Stimulated activated CD4-positive, alpha-beta T cell treated with anti-CD3 and anti-CD28 coated beads, Interleukin-12 subunit alpha, Interleukin-12 subunit beta, amount 100 ng/mL, for 48 hours (primary cell): ENCODE measurements around the gene KCTD5.
"Not testable (repeated sequence)": the region's sequence is repeated elsewhere in the genome, so short reads cannot be mapped to it uniquely, and the experiment has no call there.

Source experiments
- DNase-seq, 3 donors: peaks; one replicate each; pipeline ENCODE4 v3.0.0-alpha.2; 2020; ENCODE audit warnings: low read depth in 2 of 3, low spot score in 1 of 3

The KCTD5 gene

GRCh38 chr16:2696601-2697250 lies 14.4 kb downstream of the KCTD5 start:
- not testable (repeated sequence) for DNase-seq

DNA sequence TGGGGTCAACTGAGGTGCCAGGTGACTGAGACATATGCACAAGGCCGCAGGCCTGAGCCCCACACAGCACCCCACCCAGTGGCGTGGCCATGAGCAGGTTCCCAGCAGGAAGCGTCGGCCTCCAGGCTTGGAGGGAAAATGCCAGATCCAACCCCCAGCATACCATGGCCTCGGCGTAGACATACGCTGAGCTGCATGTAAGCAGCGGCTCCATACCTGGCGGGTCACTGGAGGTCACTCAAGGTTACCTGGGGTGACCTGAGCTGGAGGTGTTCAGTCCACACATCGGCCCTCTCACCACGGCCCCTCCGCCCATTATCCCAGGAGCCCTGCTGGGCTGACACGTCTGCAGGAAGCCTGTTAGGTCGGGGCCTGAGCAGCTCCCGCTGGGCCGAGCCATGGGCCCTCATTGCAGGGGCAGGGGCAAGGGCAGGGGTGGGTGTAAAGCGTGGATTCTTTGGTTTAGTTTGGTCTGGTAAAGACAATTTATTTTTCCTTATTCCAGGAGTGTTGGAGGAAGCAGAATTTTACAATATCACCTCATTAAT lies 15.2 kb downstream of the KCTD5 start:
- DNase-seq = no peak

DNA sequence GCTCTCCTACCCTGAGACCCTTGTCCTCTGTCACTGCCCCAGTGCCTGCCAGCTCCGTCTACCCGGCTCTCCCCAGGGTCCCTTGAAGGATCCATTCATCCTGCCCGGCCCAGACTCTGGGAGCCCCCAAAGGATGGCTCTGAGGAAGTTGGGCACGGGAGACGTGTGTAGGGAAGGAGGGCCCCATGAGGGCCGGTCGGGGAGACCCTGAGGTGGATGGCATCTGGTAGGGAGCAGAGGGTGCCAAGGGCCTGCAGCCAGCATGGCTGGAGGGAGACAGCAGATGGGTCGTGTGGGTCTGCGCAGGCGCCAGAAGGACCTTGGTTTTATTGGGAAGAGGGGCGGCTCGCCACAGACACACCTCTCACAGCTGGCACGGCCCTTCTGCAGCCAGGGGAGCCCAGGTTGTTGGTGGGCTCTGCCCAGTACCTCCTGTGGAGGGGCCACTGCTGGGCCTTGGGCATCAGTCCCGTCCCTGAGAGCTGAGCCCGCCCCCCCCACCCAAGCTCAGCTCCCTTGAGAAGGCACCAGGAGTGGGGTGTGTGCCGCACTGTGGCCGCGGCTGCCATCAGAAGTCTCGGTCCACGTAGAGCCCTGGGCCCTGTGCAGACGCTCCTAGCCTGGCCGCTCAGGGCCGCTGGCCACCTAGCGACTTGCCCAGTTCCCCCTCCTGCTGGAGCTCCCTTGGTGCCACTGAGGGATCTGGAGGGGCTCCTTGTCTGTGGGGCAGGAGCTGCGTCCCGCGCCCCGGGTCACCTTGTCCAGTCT lies 16.0 kb downstream of the KCTD5 start:
- DNase-seq = no peak

DNA sequence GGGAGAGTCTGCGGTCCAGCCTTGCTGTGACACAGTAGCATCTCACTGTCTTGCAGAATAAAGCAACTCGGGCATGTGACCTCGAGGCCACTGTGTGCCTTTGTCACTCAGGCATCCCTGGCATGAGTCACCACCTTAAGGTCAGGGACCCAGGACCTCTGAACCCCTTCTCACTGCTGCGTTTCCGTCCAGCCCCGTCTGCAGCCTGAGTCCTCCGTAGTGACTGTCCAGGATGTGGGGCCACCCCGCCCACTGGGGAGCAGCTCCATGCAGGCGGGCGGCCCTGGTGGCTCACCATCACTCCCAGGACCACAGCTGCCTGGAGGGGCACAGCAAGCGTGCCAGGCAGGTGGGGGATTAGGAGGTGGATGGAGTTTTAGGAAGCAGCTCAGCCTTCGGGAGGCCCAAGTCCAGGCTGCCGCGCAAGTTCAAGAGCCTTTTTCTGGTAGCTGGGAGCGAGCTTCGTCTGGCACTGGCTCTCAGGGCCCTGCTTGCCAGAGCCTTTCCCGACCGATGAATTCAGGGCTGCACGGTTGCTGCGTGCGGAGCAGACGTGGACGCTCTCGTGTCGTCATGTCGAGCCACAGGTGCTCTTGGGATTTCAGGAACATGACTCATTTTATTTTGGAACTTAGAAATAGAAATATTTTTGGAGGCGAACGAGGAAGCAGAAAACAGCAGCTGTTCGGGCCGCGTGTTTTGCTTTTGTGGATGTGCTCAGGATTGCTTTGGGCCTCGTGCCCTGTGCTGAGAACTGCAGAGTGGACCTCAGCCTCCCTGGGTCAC lies 16.8 kb downstream of the KCTD5 start:
- no peak for DNase-seq

DNA sequence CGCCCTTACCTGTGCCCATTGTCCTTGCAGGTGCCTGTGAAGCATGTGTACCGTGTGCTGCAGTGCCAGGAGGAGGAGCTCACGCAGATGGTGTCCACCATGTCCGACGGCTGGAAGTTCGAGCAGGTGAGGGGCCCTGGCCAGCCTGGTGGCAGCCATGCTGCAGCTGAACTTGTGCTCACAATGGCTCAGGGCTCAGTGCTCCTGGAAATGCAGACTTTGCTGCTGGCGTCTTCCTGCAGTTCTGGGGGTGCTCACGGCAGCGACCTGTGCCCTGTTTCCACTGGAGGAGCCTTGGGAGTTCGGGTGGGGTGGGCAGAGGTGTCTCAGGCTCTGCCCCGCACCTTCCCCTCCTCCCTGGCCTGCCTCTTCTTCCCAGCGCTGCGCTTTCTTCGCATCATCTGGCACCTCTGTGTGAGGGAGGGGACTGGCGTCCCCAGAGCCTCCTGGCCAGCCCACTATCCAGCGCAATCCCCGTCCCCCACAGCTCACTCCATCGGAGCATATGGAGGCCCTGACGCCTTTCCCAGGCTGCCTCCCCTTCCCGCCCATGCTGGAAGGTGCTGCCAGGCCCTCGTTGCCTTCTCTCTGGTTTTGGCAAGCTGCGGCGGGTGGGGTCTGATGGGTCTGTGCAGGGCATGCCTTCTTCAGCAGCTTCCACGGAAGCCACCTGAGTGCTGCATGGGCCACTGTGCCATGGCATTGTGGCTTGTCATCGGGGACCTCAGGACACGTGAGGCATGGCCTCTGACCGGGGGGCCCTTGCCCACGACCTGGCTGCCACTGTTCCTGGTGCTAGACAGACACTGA lies 17.7 kb downstream of the KCTD5 start:
- DNase-seq = no peak

GRCh38 chr16:2700786-2701185 lies 18.5 kb downstream of the KCTD5 start:
- DNase-seq = no peak

- DNase-seq = no peak
These were observed 18.9 kb downstream of the KCTD5 start for GRCh38 chr16:2701272-2701671.

DNA sequence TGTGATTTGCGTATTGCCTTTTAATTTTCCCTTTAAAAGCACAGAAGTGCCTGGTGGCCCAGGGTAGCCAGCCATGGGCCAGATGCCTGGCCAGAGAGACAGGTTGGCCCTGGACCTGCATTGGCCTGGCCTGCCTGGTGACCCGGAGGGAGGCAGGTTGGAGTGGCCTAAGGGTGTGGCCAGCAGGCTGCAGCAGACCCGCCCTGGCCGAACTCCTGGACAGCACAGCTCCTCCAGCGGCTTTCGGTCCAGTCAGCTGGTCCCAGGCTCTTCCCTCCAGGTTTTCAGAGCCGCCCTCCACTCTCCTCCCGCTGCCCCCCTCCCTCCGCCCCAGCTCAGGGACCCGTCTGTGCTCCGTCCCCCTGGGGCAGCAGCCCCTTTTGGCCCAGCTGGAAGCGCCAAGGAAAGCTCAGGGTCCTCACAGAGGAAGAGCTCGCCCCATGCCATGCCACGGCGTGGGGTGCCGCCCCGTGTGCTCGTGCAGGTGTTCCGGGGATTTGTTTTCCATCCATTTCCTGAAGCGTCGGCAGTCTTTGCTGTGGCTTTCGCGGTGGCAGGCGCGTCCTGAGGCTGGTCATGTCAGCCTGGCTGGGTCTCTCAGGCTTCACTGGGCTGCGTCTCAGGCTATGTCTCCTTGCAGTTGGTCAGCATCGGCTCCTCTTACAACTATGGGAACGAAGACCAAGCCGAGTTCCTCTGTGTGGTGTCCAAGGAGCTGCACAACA lies 19.6 kb downstream of the KCTD5 start:
- no peak for DNase-seq

DNA sequence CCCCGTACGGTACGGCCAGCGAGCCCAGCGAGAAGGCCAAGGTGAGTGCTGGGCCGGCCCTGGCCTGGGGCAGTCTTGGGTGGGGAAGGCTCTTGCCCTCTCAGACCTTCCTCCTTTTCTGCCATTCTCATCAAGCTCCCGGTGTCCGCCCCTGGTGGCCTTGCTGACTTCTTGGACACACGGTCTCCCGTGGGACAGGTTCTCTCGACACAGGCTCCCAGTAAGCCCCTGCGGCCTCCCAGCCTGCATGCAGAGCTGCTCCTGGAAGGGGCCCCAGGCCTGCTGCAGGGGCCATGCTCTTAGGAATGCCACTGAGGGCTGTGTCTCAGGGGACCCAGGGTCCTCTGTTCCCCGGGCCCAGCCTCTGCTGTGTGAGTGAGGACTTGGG lies 20.1 kb downstream of the KCTD5 start:
- no peak for DNase-seq

- no peak for DNase-seq
These were observed 20.8 kb downstream of the KCTD5 start for GRCh38 chr16:2702871-2703745.

DNA sequence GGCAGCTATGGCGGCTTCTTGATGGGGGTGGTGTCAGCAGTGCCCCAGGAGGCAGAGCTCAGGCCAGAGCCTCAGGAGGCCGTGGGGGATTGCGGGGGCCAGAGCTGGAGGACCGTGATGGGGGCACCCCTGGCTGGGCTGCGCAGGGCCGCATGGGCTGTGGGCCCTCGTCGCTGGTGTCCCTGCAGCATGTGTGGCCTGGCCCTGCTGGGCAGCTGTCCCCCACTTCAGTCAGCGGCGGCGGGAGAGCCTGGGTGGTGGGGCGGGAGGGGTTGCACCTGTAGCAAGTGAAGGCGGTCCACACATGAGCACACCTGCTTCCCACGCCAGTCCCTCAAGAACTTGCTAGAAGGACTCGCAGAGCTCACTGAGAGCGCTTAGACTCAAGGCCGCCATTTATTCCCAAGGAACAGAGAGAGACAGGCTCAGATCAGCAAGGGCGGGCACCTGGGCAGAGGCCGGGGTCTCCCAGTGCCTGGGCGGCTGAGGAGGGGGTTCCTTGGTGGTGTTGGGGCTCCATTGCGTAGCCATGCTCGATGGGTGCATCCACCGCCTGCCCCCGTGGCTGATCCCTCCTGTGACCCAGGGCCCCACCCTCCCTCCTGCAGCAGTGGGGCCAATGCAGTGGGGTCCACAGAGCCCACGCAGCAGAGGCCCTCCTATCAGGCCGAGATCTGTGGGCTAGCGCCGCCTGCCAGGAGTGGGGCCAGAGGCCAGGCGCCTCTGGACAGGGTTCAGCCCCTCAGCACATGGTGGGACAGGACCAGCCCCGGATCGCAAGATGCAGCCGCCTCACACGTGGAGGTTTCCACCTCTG lies 22.1 kb downstream of the KCTD5 start:
- no peak for DNase-seq

DNA sequence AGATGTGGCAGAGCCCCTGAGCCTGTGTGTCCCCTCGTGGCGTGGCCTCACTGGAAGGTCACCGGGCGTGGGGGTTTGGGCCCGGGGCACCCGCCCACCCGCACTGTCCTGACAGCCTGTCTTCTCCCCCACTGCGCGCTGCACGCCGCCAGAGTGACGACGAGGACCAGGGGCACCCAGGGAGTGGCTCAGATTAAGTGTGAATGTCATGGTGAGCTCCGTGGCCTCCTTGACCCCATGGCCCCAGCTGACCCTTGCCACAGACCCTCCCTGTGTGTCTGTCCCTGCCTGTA lies 22.6 kb downstream of the KCTD5 start:
- DNase-seq = no peak

- DNase-seq = no peak
These were observed 23.0 kb downstream of the KCTD5 start for GRCh38 chr16:2705351-2705750.

- DNase-seq = no peak
These were observed 23.8 kb downstream of the KCTD5 start for GRCh38 chr16:2706085-2706484.

GRCh38 chr16:2706611-2707311 lies 24.4 kb downstream of the KCTD5 start:
- DNase-seq = no peak

- DNase-seq = no peak
These were observed 25.3 kb downstream of the KCTD5 start for GRCh38 chr16:2707368-2708289.

- no peak for DNase-seq
These were observed 25.9 kb downstream of the KCTD5 start for GRCh38 chr16:2708290-2708639.
